ENCODE results near the gene SLC48A1.

SLC48A1 gene

DNA sequence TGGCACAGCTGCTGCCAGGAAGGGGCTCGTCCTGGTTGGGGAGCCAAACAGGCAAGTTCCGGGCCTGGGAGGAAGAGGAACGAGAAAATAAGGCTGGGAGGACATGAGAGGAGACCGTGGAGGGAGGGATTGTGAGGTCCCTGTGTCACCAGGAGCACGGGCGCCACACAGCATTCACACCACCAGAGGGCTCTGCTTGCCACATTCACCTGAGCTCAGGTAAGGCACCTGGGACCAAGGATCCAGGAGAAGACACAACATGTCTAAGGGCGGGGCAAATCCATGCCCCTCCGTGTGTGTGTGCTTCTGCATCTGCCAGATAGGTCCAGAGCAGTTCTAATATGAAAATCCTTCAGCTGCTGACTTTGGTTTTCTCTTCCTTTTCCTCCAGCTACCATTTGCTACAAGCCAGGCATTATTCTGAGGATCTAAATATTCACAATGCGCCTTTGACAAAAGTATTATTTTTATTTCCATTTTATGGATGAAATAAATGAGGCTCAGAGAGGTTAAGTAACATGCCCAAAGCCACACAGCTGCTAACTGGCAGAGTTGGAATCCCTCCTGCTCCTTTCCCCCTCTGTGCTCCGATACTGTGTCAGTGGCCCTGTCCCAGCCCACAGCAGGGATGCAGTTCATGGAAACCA, 28.9 kb upstream of the SLC48A1 start:
- peak; percentile 24 to 35 for DNase-seq (ENCODE audit: low read depth in 2 of 2, low spot score in 1 of 2)

GRCh38 chr12:47744778-47745436, 28.1 kb upstream of the SLC48A1 start:
- DNase-seq (ENCODE audit: low read depth in 2 of 2, low spot score in 1 of 2): no peak

GRCh38 chr12:47745485-47746041, 27.5 kb upstream of the SLC48A1 start:
- no peak for DNase-seq (ENCODE audit: low read depth in 2 of 2, low spot score in 1 of 2)

DNA sequence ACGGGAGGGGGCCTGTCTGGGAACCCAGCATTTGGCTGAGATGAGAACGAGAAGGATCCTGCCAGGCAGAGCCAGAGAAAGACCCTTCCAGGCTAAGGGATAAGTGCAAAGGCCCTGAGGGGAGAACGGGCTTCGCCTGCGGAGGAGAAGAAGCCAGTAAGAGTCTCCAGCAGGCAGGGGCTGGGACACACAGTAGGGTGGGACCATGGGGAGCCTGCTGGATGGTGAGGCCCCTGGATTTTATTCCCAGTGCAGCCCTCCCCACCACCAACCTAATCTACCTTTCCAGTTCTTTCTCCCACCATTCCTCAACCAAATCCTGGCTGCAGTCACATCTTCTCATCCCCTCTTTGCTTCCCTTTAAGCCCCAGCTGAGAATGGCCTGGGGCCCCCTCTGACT, 27.0 kb upstream of the SLC48A1 start:
- no peak for DNase-seq (ENCODE audit: low read depth in 2 of 2, low spot score in 1 of 2)

DNA sequence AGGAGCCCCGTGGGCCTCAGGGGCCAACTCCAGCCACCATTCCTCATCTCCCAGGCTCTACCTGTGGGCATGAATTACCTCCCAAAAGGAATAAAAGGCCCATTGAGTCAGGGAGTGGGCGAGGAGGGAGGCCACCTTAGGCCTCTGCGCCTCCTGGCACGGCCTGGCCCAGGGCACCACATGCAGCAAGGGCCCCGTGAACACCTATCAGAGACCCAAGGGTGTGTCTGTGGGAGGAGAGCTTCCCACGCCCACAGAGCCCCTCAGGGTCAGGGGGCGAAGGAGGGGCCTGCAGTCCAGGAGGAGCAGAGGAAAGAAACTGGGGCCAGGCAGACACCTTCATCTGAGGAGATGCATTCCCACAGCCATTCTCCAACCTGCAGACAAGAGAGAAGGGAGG, 26.5 kb upstream of the SLC48A1 start:
- DNase-seq (ENCODE audit: low read depth in 2 of 2, low spot score in 1 of 2): no peak

DNA sequence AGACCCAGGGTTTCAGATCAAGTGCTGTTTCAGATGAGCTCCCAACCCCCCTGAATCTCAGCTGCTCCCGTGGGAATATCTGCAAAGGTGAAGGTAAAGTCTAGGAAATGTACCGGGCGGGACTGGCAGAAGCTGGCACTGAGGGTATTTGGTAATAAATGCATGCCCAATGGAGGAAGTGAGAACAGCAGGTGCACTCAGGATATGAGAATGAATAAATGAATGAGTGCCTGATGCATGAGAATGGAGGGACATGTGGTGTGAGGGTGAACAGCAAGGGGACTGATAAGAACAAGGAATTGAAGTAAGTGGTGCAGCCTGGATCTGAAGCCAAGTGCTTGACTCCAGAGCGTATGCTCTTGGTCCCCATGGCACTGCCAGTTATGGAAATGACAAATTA, 25.9 kb upstream of the SLC48A1 start:
- no peak for DNase-seq (ENCODE audit: low read depth in 2 of 2, low spot score in 1 of 2)

DNA sequence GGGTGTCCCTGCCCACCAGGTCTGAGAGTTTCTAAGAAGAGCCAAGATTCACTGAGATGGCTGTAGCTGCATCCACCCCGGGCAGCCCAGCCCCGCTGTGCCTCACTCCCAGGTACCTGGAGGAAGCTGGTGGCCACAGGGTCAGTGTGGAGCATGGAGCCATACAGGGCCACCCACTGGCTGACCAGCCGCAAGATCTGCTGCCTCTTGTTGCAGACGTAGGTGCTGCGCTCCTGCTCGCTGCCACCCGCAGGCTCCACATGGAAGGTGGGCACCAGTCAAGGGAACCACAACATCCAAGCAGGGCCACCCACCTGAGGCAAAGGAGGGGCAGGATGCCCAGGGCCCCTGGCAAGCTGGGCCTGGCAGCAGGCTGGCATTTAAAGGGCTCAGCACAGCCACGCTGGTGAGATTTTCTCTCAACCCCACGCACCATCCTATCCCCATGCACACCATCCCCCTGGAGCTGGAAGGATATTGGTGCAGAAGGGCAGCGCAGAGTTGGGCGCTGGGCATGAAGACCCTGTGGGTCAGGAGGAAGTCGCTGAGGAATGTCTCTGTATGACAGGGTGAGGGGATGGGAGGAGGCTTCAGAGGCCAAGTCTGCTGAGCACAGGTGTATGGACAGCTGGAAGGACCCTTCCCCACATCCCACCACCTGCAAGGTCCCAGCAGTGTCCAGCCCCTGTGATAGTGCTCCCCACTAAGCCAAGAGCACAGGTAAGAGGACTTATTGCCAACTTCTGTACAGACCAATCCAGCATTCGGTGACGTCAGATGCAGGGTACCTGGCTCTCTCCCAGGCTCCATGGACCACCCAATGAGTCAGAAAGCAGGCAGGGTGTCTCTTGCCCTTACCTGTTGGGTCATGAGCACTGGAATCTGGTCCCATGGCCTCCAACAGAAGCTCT, 25.2 kb upstream of the SLC48A1 start:
- DNase-seq (ENCODE audit: low read depth in 2 of 2, low spot score in 1 of 2): no peak

GRCh38 chr12:47748507-47748828, 24.6 kb upstream of the SLC48A1 start:
- no peak for DNase-seq (ENCODE audit: low read depth in 2 of 2, low spot score in 1 of 2)

DNA sequence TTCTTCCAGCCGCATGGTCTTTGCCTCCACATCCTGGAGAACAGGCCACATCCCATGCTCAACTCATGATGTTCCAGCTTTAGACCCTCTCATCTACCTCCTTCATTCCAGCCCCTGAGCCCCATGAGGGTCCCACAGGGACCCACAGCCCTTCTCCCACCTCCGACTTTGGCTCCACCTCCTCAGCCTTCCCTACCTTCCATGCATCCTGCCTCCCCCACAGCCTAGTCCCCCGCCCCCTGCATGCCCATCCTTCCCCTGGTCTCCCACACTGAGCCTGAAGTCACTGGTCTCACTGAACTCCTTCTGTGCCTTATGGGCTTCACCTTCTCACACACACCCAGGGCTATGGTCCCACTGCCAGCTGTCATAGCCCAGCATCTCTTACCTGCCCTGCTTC, 24.1 kb upstream of the SLC48A1 start:
- DNase-seq (ENCODE audit: low read depth in 2 of 2, low spot score in 1 of 2): no peak

DNA sequence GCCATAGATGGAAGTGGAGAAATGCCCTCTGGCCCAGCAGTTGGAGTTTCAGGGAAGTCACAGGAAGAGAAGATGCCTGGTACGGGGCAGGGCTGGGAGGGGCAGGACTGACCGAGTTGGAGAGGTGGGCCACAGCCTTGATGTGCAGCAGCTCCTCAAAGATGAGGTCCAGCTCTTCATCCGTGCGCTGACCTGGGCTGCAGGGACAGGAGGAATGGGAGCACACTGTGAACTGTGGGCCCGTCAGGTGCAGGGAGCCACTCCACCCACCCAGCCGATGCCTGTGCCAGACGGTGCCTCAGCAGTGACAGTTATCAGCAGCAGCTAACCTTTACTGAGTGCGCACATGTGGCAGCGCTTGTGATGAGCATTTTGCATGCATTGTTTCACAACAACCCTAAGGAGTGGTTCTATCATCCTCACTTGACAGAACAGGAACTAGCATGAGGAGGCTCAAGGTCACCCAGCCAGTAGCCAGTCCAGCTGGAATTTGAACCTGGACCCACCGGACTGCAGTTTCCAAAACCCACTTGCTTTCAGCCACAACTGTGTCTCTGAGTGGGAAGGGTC, 22.7 kb upstream of the SLC48A1 start:
- no peak for DNase-seq (ENCODE audit: low read depth in 2 of 2, low spot score in 1 of 2)

DNA sequence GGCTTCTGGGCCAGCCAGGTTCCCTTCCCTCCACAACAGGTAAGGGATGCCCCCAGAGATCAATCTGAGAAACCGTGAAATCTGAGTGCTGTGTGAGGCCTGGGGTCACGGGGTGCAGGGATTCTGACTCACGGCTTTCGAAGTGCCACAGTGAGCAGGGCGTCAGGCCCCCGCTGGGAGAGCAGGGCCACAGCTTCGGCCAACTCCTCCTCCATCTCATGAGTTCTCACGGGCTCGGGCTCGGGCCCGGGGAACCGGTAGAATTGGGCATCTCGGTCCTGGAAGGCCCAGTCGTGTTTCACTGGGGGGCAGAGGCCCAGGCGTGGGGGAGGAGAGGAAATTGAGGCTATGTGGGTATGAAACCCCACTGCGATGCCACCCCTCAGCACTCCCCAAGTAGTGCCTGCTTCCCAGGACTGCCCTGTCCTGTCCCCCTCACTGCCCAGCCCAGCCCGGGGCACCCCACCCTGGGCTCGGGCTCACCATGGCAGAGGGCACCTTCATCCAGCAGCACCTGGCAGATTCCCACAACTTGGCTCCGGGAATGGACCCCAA, 22.0 kb upstream of the SLC48A1 start:
- DNase-seq (ENCODE audit: low read depth in 2 of 2, low spot score in 1 of 2): no peak

DNA sequence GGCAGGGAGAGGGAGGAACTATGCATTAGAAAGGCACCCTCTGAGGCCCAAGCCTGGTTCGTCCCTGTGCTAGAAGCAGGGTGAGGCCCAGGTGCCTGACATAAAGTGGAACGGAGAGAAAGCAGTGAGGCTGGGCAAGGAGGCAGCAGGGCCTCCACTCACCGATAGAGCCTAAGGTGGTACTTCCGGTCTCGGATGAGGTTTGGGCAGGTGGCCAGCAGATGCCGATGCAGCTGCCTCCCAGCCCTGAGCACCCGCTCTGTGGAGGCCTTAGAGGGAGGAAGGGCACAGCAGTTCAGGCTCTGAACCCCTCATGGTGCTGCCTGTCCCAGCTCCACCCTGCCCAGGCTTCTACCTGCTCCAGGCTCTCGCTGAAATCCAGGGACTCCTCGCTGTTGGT, 21.5 kb upstream of the SLC48A1 start:
- no peak for DNase-seq (ENCODE audit: low read depth in 2 of 2, low spot score in 1 of 2)

DNA sequence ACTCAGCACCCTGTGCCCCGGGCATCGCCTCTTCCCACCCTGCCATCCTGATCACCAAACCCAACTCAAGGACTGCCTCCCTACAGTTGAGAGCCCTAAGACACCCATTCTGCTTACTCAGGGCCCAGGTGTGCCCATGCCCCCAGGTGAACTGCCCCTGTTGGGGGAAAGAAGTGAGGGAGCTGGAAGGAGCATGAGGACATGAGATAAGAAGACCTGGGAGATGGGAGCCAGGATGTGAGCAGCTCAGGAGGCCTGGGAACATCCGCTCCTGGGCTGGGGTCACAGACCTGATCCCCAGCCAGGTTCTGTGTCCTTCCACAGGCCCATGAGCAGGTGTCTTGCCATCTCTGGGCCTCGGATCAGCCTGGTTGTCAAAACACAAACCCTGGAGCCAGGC, 20.9 kb upstream of the SLC48A1 start:
- DNase-seq (ENCODE audit: low read depth in 2 of 2, low spot score in 1 of 2): no peak

DNA sequence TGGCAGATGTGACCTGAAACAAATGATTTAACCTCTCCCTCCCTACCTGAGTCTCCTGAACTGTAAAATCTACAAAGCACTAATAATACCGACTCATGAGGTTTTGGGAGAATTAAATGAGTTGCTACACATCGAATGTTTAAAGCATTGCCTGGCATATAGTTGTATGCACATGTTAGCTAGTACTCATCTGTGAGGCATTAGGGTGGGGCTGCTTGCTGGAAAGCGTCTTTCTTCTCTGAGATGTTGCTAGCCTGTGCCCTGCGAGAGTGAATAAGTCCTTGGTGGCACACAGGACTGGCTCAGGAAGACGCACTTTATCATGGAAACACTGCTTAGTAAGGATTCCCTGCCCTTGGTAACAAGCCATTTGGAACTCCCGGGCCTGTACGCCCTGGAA, 20.5 kb upstream of the SLC48A1 start:
- DNase-seq (ENCODE audit: low read depth in 2 of 2, low spot score in 1 of 2): no peak

DNA sequence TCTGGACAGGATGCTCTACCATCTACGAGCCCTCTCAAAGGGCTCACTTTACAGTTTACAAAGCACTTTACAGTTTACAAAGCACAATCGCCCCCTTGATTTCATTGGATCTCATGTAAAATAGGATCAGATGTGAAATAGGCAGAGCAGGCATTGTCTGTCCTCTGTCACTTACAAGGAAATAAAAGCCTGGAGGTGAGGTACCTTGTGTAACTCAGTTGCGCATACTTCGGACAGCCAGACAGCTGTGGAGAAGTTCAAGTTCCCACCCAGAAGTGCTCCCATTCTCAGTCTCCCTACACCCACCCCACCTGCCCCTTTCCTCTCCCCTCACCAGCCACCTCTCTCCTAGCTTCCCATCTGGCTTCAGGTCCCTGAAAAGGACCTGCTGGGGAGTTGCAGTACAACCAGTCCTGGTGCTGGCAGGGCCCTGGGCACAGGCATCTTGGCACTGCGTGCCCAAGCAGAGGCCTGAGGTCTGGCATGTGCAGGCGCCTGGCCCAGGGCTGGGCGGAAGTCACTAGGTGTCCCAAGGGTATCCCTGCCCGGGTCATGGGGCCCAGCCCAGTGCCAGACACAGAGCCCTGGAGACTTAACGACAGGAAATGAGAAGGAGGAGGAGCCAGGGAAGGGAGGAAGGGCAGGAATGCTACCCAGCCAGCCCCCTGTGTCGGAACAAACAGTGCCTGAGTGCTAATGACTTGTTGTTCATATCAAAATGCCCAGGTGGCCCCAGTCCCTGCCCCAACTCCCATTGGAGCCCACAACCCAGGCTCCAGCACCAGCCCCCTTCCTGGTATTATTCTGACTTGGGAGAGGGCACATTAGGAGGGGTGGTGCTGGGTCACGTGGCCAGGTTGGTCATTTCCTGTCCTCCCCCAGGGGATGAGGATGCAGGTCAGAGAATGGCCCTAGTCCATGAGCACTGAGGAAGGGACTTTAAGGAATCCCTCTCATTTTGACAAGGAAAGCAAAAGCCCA, 19.7 kb upstream of the SLC48A1 start:
- no peak for DNase-seq (ENCODE audit: low read depth in 2 of 2, low spot score in 1 of 2)

GRCh38 chr12:47754126-47754525, 18.9 kb upstream of the SLC48A1 start:
- no peak for DNase-seq (ENCODE audit: low read depth in 2 of 2, low spot score in 1 of 2)

- DNase-seq (ENCODE audit: low read depth in 2 of 2, low spot score in 1 of 2): no peak
Observed at GRCh38 chr12:47754881-47755280, 18.2 kb upstream of the SLC48A1 start.

DNA sequence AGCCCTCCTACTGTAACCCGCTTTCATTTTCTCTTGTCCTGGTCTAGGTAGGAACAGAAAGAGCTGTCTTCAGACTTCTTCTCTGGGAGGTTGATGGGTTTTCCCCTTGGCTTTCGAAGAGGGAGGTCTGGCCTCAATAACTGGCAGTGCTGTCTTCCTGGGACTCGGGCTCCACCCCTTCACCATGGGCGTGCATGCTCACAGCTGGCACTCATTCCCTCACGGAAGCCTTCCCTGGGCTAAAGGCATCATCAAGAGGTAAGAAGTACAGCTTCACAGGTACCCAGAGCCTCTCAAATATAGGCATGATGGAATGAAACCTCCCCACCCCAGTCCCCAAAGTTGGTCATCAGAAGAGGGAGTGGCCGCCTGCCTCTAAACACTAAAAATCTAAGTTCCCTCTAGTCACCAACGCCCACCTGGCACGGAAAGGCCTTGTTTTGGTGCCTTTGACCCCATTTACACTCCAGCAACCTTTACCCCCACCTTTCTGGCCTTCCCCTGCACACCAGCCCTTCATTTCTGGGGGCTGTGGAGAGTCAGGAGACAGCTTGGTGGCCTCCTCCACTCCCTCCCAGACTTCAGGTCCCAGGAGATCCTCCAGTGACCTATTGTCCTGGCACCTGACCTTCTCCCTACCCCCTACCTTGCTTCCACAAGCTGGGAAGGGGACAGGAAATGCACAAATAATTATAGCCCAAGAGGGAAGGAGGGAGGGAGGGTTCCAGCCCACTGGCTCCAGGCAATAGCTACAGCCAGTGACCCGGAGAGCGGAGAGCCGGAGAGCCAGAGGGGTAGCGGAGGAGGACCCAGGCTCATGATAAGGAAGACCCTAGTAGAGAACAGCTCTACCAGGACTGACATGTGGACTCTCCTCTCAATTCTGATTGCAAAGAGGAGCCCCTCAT, 17.1 kb upstream of the SLC48A1 start:
- no peak for DNase-seq (ENCODE audit: low read depth in 2 of 2, low spot score in 1 of 2)

DNA sequence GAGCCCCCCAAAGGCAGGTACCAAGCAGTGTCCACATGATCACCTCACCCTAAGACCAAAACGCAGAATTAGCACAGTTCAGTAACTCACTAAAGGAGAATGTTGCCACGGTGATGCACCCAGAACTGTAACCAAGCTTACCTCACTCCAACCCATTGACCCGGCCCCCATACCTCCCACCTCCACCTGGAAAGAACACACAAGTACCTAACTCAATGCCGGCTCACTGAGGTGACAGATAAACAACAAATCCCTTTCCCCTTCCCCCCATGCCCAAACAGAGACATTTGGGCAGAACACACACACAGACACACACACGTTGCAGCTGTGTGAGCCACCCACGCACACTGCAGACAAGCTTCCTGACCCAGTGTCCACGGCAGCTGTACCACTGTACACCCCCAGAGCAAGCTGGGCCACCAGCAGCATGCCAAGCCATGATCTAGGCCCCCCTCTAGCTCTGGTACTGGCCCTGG, 15.6 kb upstream of the SLC48A1 start:
- DNase-seq (ENCODE audit: low read depth in 2 of 2, low spot score in 1 of 2): no peak
